CD4-positive, alpha-beta T cell treated with Interferon gamma for 1 hour (primary cell): Measurements from ENCODE around the gene USP5.

Experiments
- DNase-seq: peaks from one replicate; pipeline ENCODE4 v3.0.0-alpha.2; 2020

The USP5 gene

DNA sequence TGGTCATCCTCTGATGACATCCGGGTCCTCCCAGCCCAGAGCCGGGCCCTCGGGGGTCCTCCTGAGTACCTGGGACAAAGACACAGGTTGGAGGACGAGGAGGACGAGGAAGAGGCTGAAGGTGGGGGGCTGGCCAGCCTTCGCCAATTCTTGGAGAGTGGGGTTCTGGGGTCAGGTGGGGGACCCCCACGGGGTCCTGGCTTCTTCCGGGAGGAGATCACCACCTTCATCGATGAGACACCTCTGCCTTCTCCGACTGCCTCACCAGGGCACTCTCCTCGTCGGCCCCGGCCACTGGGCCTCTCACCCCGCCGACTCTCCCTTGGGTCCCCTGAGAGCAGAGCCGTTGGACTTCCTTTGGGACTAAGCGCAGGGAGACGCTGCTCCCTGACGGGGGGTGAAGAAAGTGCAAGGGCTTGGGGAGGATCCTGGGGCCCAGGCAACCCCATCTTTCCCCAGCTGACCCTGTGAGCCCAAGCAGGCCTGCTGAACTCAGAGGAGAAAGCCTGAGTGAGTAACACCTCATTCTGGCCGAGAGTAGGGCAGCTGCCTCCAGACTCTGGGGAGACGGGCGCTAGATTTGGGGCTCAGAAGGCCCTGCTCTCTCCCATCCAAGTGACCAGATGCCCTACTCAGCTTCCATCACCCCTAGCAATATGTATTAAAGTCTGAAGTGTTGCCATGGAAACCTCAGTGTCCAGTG lies 25.1 kb upstream of the USP5 start:
- DNase-seq: no peak

DNA sequence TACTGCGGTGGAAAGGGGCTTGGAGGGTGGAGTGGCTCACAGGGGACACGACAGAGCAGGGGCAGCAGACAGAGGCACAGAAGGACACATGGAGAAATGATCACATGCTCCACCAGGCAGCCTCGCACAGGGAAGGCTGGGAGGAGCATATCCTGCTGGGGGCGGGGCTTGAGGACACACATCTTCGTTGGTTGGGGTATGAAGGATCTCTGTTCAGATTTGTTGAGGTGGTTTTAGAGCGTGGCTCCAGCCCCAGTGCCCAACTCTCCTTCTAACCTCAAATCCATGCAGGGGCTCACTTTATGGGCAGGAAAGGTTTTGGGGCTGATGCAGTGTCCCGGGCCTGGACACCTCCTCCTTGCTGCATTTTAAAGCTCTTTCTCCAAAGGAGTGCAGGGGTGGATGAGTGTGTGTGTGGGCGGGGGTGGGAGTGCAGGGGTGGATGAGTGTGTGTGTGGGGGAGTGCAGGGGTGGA lies 24.5 kb upstream of the USP5 start:
- DNase-seq: peak; percentile 14

DNA sequence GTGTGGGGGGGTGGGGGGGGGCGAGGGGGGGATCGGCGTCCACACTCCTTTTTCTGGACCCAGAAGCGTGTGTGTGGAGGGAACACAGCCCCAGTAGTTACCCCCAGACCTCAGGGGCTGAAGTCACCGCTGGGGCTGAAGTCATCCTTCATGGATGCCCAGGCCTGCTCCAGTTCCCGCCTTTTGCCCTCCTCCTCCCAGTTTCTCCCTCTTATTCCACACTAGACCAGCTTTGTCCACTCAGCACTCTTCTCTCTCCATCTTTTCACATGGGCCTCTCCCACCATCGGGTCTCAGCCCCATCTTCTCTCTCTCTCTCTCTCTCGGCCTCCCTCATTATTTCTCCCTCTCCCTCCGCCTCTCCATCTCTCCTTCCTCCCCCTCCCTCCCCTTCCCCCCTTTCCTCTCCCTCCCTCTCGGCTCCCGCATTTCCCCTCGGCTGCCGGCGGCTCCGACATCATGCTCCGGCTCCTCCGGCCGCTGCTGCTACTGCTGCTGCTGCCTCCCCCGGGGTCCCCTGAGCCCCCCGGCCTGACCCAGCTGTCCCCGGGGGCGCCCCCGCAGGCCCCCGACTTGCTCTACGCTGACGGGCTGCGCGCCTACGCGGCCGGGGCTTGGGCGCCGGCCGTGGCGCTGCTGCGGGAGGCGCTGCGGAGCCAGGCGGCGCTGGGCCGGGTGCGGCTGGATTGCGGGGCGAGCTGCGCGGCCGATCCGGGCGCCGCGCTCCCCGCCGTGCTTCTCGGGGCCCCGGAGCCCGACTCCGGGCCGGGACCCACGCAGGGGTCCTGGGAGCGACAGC lies 23.8 kb upstream of the USP5 start, which contains the start of gene P3H3:
Gene P3H3, plus strand, starts transcription at position 426 of the 799 bp plus-strand sequence. Its CDS starts 34 bp downstream, at position 460.
- DNase-seq: no peak

DNA sequence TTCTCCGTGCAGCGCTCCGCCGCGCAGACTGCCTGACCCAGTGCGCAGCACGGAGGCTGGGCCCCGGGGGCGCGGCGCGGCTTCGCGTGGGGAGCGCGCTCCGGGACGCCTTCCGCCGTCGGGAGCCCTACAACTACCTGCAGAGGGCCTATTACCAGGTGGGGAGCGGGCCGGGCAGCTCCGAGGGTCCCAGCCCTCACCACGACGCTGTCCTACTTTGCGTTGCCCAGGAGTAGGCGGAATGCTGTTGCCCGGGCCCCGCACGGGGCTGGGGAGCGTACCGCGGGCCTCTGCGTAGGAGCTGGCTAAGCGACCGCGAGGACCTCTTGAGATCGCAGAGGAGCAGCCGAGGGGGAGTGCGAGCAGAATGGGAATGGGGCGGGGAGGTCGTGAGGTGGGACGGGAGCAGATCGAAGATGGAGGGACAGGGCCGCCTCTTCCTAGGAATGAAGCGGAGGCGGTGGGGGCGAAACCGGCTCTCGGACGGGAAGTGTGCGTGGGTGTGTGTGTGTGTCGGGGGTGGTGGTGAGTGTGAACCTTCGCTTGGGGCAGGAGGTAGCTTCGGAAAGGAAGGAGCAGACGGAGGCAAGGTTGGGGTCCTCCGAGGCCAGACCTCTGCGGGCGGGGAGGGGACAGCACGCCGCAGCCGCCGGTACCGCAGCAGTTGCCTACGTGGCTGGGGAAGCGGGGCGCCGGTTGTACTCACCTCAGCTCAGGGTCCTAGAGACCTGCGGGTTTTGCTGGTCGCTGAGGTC lies 23.0 kb upstream of the USP5 start:
- peak; percentile 12 for DNase-seq

DNA sequence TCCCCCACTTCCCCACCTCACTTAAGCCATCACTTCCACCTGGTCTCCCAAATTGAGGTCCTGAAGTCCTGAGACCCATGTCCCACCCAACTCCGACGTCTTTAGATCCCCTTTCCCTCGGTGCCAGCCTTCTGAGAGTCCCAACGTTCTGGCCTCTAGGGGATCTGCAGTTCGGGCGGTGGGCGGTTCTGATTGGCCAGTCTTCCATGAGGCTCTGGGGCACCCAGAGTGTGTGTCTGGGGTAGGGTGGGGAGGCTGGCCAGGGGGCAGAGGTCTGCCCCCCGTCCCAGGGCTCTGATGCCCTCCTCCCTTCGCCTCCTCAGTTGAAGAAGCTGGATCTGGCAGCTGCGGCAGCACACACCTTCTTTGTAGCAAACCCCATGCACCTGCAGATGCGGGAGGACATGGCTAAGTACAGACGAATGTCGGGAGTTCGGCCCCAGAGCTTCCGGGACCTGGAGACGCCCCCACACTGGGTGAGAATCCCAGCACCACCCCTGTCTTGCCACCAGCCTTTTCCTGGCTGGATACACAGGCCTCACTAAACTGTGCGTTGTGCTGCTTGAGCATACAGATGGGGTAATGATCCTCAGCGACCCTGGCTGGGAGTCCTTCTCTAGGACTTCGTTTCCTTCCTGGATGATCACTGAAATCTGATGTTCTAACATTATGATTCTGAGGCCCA lies 22.3 kb upstream of the USP5 start:
- DNase-seq: no peak

DNA sequence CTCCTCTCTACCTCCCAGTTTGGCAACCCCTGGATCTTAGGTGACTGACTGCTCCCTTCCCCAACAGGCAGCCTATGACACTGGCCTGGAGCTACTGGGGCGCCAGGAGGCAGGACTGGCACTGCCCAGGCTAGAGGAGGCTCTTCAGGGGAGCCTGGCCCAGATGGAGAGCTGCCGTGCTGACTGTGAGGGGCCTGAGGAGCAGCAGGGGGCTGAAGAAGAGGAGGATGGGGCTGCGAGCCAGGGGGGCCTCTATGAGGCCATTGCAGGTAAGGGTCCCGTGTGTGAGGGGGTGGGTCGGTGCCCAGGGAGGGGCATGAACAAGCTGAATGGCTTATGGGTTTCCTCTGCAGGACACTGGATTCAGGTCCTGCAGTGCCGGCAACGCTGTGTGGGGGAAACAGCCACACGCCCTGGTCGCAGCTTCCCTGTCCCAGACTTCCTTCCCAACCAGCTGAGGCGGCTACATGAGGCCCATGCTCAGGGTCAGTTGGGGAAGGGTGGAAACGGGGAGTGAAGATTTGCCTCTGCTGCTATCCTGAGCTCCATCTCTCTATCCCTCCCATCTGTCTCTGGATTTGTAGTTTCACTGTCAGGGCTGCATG lies 21.6 kb upstream of the USP5 start:
- no peak for DNase-seq

DNA sequence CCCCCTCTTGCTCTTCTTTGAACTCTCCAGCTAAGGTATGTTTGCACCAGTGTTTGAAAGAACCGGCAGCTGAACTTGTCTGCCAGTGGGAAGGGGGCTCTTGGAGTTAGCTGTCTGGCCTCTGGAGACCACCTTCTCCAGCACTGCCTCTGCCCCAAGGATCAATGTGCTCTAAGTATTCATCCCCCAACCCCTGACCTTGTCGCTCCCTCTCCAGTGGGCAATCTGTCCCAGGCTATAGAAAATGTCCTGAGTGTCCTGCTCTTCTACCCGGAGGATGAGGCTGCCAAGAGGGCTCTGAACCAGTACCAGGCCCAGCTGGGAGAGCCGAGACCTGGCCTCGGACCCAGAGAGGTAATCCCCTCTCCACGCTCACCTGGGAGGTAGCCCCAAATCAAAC lies 21.0 kb upstream of the USP5 start:
- DNase-seq: no peak

DNA sequence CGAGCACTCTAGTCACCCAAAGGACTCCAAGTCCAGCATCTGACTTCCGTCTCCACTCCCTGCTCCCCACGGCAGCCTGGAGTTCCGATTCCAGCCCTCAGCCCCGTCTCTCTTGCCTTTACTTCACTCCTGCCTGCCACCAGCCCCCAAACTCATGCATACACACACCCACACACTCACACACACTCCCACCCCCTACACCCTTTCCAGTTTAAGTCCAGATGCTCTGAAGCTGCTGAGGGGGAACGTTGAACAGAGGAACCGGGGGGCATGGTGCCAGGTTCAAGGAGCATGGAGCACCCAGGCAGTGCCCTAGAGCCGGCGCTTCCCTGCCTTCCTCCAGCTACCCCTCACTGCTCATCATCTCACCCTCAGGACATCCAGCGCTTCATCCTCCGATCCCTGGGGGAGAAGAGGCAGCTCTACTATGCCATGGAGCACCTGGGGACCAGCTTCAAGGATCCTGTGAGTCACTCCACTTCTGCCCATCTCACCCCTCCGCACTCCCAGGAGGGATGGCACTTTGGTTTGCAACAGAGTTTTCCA lies 20.4 kb upstream of the USP5 start:
- no peak for DNase-seq

DNA sequence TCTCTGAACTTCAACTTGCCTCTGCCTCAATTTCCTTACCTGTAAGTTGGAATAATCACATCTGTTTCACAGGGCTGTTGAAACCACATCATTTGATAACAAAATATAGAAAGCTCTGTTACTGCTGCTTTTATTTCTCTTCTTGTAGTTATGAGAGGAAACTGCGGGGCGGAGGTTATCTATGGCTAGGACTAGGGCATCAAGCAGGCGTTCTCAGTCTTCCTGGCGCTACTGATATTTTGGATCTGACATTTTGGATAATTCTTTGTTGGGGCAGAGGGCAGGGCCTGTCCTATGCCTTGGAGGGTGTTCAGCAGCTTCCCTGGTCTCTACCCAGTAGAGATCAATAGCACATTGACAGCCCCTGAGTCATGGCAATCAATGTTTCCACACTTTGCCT lies 19.8 kb upstream of the USP5 start:
- no peak for DNase-seq

DNA sequence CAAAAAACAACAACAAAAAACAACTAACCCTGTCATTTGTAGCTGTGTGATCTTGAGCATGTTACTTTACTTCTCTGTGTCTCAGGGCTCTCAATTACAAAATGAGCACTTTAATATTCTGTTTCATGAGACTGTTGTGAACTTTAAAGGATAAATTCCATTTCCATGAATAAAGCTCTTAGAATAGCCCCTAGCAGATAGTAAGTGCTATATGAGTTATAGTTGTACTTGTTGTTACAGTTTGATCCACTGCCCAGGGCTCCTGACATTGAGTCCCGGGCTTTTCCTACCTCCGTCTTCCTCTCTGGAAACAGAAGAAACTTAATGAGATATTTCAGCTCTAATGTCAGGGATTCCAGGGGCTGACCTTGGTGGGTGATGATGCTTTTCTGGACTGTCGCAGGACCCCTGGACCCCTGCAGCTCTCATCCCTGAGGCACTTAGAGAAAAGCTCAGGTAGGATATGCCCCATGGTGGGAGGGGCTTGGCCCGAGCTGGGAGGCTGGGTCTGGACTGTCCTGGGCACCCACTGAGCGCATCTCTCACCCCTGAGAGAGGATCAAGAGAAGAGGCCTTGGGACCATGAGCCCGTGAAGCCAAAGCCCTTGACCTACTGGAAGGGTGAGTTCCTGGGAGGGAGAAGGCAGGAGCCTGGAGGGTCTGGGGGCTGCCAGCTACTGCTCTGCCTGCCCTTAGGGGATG lies 18.6 kb upstream of the USP5 start:
- no peak for DNase-seq

DNA sequence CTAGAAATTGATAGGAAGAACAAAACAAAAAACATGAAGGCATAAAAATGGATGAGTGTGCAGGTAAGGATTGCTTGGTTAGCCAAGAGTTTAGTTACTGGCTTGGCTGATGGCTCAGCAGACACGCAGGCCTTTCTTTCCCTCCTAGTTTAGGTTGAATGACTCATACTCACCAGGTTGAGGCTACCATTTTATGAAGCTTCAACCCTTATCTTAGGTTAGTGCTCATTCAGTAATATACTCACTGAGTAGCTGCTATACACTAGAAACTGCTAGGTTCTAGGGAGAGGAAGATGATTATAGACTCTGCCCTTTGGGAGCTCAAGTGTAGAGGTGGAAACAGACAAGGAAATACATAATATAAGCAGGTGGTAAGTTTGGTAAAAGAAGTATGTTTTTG lies 17.7 kb upstream of the USP5 start:
- no peak for DNase-seq

DNA sequence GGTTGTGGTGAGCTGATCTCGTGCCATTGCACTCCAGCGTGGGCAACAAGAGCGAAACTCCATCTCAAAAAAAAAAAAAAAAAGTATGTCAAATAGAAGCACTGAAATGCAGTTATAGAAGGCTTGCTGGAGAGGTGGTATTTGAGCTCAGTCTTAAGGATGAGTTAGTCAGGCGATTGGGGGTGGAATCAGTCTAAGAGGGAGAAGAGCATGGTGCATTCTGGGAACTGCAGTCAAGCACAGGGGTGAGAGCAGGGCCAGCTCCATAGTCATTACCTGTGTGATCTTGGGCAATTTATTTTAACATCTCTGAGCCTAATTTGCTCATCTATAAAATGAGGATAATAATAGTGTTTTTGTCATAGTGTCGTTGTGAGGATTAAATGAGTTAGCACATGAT lies 17.1 kb upstream of the USP5 start:
- DNase-seq: no peak

DNA sequence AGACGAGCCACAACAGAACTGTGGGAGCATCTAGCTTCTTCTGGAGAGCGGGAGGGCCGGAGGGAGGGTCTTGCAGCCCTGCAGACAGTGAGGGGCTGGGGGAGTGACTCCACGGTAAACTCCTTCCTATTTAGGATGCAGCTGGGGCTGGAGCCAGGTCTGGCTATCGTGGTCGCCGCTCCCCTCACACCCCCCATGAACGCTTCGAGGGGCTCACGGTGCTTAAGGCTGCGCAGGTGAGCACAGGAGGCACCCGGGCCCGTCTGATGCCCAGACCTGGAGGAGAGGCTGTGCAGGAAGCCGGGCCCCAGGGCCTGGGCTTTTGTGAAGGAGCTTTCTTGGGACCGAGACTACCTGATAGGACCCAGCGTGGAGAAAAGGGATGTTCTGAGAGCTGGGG lies 15.1 kb upstream of the USP5 start:
- DNase-seq: no peak

DNA sequence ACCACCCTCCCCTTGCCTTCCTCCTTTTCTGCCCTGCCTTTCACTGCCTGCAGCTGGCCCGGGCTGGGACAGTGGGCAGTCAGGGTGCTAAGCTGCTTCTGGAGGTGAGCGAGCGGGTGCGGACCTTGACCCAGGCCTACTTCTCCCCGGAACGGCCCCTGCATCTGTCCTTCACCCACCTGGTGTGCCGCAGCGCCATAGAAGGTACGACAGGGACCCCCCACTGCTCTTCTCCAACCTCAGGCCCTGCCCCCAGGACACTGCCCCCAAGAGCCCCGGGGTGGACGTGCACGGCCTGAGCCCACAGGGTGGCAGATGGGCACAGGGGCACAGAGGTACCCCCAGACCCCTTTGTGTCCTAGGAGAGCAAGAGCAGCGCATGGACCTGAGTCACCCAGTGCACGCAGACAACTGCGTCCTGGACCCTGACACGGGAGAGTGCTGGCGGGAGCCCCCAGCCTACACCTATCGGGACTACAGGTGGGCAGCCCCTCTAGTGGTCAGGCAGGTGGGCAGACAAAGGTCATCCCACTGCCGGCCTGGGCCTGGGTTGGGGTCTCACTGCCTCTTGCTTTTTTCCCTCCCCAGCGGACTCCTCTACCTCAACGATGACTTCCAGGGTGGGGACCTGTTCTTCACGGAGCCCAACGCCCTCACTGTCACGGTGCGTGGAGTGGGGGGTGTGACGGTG lies 14.4 kb upstream of the USP5 start:
- no peak for DNase-seq

DNA sequence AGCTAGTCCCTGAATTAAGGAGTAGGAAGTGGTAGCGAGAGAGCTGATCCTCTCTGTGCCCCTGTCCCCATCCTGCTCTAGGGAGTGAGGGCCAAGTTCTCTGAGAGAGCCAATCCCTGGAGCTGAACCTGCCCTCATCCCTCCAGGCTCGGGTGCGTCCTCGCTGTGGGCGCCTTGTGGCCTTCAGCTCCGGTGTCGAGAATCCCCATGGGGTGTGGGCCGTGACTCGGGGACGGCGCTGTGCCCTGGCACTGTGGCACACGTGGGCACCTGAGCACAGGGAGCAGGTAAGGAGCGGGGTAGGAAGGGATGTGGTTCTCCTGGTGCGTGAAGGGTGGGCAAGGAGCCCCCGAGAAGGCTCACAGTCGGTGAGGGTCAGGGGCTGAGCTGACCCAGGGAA lies 13.1 kb upstream of the USP5 start:
- no peak for DNase-seq

DNA sequence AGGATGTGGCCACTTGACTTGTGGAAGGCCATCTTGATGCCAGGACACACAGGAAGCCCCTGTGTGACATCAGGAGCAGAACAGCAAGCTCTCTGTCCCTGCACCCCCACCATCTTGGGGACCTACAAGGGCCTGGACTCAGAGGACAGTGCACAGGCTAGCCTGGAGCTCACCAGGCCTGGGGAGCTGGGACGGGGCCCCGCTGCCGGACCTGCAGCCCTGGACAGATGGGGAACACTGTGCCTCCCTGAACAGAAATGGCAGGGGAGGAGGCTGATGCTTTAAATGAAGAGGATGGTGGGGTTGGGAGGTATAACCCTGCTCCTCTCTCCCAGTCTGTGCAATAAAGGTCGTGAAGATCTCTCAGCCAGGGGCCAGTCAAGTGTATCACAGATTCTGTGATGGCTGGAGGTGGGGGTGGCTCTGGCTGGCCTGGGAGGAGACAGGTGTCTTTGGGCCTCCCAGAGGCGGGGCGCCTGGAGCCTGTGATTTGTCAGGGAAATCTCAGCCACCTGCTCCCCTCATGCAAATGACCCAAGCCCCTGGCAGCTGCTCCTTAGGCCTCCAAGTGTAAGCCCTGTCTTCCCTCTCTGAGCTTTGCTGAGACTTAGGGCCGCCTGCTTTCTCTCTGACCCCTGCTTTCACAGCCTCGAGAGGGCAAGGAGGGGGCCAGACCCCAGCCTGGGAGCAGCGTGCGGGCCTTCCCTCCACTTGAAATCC lies 12.3 kb upstream of the USP5 start:
- DNase-seq: no peak

DNA sequence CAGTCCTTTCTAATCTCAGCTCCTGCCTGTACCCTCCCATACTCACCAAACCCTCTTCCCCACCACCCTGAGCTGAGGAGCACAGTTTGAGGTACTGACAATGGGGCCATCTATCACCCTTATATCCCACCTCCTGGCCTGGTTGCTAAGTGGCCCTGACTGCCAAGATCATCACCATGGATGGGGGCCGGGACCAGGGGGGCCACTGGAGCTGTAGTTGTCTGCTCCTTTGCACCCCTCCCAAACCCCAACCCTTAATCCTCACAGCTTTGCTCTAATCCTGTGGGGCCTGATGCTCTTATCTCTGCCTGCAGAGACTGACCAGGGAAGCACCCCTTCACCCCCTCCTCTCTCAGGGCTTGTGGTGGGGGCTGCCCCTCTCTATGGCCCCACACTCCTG lies 11.6 kb upstream of the USP5 start:
- DNase-seq: no peak

DNA sequence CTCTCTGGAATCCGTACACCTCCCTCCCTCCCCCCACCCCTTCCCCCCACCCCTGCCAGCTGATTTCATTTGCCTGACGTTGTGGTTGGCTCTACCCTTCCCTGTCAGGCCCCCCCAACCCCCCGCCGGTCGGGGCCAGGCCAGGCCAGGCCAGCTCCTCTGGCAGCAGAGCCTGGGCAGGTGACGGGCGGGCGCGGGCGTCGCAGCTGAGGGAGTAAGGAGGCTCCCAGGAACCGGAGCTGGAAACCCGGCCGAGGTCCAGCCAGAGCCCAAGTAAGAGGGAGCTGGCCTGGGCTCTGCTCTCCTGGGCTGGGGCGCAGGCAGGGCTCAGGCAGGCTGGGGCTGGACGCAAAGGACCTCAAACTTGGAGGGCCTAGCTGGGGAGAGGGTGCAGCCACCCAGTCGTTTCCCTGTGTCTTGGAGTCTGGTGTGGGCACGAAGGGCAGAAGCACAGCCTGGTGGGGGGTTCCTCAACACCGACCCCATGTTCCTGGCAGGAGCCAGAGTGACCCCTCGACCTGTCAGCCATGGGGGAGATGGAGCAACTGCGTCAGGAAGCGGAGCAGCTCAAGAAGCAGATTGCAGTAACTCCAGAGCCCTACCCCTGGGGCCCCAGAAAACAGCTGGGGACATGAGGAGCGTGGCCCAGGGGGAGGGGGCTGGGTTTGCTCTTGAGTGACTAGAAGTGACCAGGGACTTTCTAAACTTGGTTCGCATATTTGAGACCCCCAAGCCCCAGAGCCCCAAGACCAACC lies 11.0 kb upstream of the USP5 start, which contains the start of gene GNB3:
Gene GNB3, plus strand, starts transcription at position 165 of the 755 bp plus-strand sequence. Its CDS starts 363 bp downstream, at position 528.
- DNase-seq: no peak

DNA sequence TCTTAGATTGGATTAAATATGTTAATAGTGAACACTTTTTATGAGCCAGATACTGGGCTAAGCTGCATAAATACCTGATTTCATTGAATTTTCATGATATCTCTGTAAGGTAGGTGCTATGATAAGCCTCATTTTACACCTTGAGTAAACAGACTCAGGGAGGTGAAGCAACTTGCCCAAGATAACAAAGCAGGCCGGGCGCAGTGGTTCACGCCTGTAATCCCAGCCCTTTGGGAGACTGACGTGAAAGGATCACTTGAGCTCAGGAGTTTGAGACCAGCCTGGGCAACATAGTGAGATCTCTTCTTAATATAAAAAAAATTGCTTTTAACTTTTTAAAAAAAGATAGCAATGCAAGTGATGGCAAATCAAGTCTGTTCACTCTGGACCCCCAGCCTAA lies 9.9 kb upstream of the USP5 start:
- no peak for DNase-seq
